ENCODE results near the gene CNTNAP2. TPM values are rescaled to one million over a fixed set of nuclear protein-coding genes. Genes with fewer than 3 reads are reported as not detected.
A peak's percentile ranks its signal among the peaks of the same experiment; 100 is the strongest.
"Not testable (repeated sequence)": the region's sequence is repeated elsewhere in the genome, so short reads cannot be mapped to it uniquely, and the experiment has no call there.

The CNTNAP2 gene
- total RNA-seq, 1 donor from 2014 or later = 1.9 TPM

GRCh38 chr7:148403466-148403993 is 2286.9 kb downstream of the CNTNAP2 start:
- DNase-seq = no peak

- DNase-seq = no peak
Measured at GRCh38 chr7:148408307-148408706, 2291.7 kb downstream of the CNTNAP2 start.

DNA sequence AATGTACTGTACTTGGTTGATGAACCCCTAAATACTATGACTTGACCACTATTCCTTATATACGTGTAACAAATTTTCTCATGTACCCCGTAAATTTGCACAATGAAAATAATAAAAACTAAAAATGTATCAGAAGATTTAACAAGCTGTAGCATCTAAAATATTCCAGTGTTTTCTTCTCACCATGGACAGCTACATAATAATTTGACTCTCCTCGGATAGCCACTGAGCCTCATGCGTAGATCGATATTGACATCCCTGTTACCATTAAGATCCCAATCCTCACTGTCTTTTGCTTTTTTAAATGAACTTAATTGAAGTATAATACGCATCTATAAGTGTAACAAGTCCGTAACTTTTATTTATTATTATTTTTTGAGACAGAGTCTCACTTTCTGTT is 2294.3 kb downstream of the CNTNAP2 start:
- DNase-seq = no peak

DNA sequence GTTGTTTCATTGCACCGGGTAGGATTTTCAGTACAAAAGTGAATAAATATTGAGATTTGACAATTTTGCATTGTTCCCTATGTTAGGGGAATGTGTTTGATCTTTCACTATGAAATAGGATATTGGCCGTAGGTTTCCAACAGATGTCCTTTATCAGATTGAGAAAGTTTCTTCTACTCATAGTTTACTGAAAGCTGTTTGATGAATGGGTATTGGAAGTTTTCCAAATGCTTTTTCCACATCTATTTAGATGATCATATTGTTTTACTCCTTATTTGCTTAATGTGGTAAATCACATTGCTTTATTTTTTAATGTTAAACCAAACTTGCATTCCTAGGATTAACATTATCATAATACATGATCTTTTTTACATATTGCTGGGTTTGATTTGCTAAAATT is 2296.1 kb downstream of the CNTNAP2 start:
- no peak for DNase-seq

DNA sequence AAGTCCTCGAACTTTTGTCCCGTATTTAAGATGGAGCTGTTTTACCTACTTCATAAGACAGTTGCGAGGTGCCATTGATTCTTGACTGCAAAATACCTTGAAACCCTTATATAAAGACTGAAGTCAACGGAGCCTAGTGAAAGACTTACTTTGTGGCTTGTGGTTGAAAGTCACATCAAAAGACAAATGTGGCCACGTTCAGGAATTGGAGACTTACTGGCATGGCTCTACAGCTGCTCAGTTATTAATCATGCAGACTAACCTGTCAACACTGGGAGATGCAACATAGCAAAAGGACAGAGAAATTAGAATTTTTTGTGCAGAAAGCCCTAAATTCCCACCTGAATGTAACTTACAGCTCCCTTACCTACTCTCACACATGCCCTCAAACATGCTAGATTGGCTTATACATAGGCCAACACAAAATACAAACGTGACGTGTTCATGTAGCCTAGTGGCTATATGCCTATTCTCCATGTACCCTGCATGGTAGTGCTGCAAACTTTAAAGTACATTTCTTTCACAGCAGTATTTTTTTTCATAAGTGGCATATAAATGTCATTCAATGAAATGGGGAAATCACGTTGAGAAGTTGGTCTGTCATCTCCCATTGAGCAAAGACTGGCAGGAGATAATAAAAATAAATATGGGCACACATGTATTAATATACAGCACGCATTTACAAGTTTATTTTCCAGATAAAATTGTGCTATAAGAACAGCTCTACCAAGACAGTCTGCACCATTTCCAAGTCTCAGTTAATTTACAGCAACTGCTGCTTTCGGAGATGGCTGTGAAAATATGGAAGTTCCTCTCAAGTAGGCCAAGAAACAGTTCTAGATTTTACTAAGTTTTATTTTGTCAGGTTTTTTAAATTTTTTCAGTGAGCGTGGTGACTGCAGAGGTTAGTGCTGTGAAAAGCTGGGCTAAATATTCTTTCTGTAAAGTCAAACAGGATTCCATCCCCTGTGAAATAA is 2303.5 kb downstream of the CNTNAP2 start:
- peak; percentile 33 for DNase-seq

DNA sequence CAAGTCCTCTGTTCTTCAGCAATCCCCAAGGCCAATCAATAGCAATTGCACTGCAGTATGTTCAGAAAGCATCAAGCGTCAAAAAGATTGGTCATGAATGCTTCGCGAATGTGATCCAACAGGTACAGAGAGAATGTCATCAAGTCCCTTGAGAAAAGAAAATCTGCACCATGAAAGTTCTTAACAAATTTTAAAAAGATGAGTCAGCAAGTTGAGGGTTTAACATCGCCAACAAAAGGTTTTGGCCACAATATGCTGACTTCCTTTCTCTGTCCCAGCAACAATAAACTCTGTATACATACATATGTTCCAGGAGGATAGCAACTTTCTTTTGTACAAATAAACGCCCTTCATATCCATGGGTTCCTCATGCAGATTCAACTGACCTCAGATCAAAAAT is 2305.4 kb downstream of the CNTNAP2 start:
- DNase-seq = no peak

DNA sequence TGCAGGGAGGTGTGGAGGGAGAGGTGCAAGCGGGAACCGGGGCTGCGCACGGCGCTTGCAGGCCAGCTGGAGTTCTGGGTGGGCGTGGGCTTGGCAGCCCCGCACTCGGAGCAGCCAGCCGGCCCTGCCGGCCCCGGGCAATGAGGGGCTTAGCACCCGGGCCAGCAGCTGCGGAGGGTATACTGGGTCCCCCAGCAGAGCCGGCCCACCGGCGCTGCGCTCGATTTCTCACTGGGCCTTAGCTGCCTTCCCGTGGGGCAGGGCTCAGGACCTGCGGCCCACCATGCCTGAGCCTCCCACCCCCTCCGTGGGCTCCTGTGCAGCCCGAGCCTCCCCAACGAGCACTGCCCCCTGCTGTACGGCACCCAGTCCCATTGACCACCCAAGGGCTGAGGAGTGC is 2309.8 kb downstream of the CNTNAP2 start:
- not testable (repeated sequence) for DNase-seq

GRCh38 chr7:148430690-148431089 is 2314.1 kb downstream of the CNTNAP2 start:
- DNase-seq = not testable (repeated sequence)

DNA sequence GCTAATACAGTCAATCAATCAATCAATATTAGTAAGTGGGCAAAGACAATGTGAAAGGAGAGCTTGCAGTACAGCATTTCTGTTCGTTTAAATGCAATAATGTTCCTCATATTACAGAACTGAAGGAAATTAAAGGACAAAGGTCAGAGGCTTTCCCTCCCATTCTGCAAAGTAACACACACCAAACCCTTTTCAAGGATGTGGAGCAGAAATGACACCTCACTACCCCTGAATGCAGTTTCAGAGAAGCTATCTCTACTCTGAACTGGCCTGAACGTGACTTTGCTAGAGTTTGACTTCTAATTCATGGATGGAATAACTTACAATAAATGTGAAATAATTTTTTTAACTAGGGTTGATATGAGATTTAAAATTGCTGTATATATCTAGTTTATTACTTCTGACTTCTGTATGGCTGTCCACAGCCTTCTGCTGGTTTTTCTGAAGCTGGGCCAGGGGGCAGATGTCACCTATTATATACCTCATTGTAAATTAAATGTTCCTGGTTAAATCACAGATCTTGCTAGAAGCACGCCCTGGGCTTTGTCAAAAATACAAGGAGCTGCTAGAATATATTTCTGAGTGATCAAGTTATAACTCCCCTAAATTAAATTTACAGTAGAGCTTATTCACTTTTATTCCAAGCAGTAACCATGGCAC is 2317.1 kb downstream of the CNTNAP2 start:
- DNase-seq = no peak

DNA sequence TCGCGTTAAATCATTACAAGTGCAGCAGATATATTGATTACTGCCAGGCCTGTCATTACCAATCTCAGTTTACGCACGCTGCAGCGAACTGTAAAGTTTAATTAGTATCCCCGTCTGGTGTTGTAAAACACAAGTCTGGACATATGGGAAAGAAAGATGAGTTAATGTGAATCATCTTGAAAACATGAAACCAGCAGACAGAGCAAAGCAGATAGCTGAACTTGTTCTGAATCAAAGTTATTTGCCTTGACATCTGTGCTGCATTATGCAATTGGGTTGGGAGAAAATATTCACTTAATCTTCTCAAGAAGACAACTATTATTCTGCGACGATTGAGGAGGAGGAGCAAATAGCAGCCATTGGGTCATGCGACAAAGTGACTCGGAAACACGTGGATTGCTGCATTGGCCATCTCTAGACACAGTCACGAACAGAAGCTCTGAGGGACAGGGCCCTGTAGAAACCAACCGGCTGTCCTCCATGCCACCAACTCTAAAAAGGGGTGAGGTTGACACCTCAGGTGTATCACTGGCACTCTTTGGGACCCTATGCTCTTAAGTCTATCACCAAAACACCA is 2317.7 kb downstream of the CNTNAP2 start:
- DNase-seq = peak; percentile 24

DNA sequence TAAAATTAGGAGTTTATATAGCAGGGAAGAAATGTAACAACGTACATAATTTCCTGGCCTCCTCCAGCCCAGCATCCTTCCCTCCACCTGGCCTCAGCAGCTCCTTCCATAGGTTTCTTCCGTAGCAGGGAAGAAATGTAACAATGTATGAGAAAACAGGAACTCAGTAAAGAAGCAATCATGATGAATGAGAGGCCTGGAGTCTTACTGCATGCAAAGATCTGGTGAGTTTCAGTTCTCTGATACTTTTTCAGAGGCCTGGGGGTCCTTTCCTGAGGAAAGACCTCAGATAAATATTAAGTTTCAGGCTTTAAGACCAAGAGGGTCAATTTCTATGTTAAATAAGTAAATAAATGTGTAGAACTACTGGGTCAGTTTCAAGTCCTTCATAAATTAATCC is 2318.3 kb downstream of the CNTNAP2 start:
- no peak for DNase-seq

- no peak for DNase-seq
Measured at GRCh38 chr7:148435715-148436114, 2319.1 kb downstream of the CNTNAP2 start.

- DNase-seq = no peak
Measured at GRCh38 chr7:148436135-148436534, 2319.5 kb downstream of the CNTNAP2 start.

- DNase-seq = no peak
Measured at GRCh38 chr7:148436571-148436970, 2320.0 kb downstream of the CNTNAP2 start.

DNA sequence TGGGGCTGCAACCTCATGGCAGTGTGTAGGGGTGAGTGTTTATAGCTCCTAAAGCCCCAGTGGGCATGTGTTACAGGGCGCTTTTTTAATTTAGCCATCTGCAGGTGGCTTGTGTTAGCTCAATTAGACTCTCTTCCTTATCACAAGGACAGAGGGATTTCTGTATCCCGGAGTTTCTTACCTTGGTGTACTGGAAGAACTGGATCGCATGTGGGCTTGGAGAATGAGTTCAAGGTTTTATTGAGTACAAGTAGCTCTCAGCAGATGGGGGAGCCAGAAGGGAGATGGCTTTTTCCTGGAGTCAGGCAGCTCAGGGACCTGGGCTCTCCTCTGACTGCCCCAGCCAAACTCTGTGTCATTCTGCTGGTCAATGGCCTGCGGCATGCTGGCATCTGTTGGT is 2320.4 kb downstream of the CNTNAP2 start:
- DNase-seq = no peak

DNA sequence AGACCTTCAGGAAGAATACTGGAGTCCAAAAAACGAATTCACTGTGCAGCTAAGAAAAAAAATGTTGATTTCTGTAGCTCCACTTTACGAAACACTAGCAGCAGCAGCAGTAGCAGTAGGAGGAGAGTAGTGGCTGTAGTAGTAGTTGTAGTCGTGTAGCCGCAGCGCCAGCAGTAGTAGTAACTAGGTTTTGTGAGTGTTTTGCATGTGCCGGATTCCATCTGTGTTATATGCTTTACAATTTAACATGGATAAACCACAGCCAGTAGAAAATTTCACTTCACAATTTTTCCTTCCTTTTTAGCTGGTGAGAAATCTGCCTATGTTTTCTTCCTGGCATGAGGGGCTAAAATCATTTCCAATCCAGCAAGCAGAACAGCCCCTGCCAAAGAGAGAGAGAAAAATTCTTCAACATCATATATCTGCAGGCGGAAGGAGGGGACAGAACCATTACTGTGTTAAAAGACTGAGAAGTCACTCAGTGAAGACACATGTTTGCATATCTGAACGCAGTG is 2325.6 kb downstream of the CNTNAP2 start:
- no peak for DNase-seq

GRCh38 chr7:148442933-148443332 is 2326.3 kb downstream of the CNTNAP2 start:
- no peak for DNase-seq

- no peak for DNase-seq
Measured at GRCh38 chr7:148445260-148446044, 2328.9 kb downstream of the CNTNAP2 start.

DNA sequence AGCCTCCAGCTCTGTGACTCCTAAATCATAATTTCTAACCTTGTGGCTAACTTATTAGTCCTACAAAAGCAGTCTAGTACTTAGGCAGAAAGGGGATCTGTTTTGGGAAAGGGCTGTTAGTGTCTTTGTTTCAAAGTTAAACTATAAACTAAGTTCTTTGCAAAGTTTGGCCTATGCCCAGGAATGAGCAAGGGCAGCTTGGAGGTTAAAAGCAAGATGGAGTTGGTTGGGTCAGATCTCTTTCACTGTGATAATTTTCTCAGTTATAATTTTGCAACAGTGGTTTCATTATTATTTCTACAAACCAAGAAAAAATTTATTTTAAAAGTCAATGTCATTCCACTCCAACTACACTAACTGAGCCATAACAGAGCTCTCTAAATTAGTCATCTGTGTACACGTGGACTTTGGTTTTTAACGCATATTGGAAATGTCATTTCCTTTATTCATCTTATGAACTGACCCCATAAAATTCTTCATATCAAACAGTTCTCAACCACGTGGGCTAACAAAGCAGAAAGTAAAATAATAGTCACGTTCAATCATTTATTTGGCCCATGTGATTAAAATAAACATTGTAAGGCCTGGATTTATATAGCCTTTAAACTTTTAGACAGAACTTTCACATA is 2330.7 kb downstream of the CNTNAP2 start:
- no peak for DNase-seq

- not testable (repeated sequence) for DNase-seq
Measured at GRCh38 chr7:148451526-148451925, 2334.9 kb downstream of the CNTNAP2 start.

DNA sequence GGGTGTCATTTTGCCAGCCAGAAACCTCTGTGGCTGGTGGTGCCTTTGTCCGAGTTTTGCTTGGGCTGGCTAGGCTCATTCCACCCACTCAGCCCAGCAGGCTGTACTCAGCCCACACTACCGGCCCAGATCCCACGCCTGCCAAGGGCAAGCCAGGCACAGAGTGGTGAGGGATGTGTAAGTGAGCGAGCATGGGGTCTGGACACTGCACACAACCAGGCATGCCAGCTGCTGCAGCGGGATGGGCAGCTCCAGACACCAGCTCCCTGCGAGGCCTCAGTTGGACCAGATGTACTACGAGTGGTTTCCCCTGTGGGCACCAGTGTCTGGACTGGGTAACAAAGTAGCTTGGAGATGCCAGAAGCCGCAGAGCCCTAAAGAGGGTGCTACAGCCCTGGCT is 2339.8 kb downstream of the CNTNAP2 start:
- DNase-seq = no peak

Measured in tongue (tissue), 2 donors.